GM21786 (cell line): Measurements from ENCODE around the gene MYZAP.
"Not testable (repeated sequence)": the region's sequence is repeated elsewhere in the genome, so short reads cannot be mapped to it uniquely, and the experiment has no call there.

ENCODE experiments used
- ATAC-seq: cut with Tn5 transposase; IDR thresholded peaks from one replicate; pipeline ENCODE4 v1.9.1; 2021; ENCODE audit not compliant: unreplicated experiment

Gene MYZAP

GRCh38 chr15:57592426-57592825 lies 722 bp downstream of the MYZAP start:
- no peak for ATAC-seq

GRCh38 chr15:57592836-57593420 lies 1.2 kb downstream of the MYZAP start:
- no peak for ATAC-seq

GRCh38 chr15:57594479-57594878 lies 2.8 kb downstream of the MYZAP start:
- no peak for ATAC-seq

GRCh38 chr15:57595011-57595866 lies 3.5 kb downstream of the MYZAP start:
- ATAC-seq = no peak

GRCh38 chr15:57596301-57596855 lies 4.7 kb downstream of the MYZAP start:
- no peak for ATAC-seq

- ATAC-seq = no peak
Measured at GRCh38 chr15:57596978-57597377, 5.3 kb downstream of the MYZAP start.

- ATAC-seq = no peak
Measured at GRCh38 chr15:57597431-57597830, 5.7 kb downstream of the MYZAP start.

- ATAC-seq = no peak
Measured at GRCh38 chr15:57598346-57598745, 6.6 kb downstream of the MYZAP start.

- no peak for ATAC-seq
Measured at GRCh38 chr15:57599296-57599810, 7.6 kb downstream of the MYZAP start.

- ATAC-seq = no peak
Measured at GRCh38 chr15:57600197-57600596, 8.5 kb downstream of the MYZAP start.

GRCh38 chr15:57604507-57604906 lies 12.8 kb downstream of the MYZAP start:
- ATAC-seq = no peak

GRCh38 chr15:57605491-57605890 lies 13.8 kb downstream of the MYZAP start:
- ATAC-seq = no peak

GRCh38 chr15:57606048-57606447 lies 14.3 kb downstream of the MYZAP start:
- ATAC-seq = no peak

GRCh38 chr15:57606816-57607215 lies 15.1 kb downstream of the MYZAP start:
- ATAC-seq = no peak

GRCh38 chr15:57607570-57608000 lies 15.9 kb downstream of the MYZAP start:
- ATAC-seq = no peak

GRCh38 chr15:57609805-57610529 lies 18.3 kb downstream of the MYZAP start:
- ATAC-seq = no peak

GRCh38 chr15:57611123-57611522 lies 19.4 kb downstream of the MYZAP start:
- no peak for ATAC-seq

GRCh38 chr15:57611938-57612337 lies 20.2 kb downstream of the MYZAP start:
- ATAC-seq = no peak

- no peak for ATAC-seq
Measured at GRCh38 chr15:57614241-57614640, 22.5 kb downstream of the MYZAP start.

GRCh38 chr15:57615951-57616496 lies 24.3 kb downstream of the MYZAP start:
- ATAC-seq = not testable (repeated sequence)

GRCh38 chr15:57618325-57618724 lies 26.6 kb downstream of the MYZAP start:
- ATAC-seq = no peak
